HG03196 (cell line): ENCODE measurements around the gene FBXO3.

Experiments
- ATAC-seq: cut with Tn5 transposase; IDR thresholded peaks from one replicate; pipeline ENCODE4 v1.9.1; 2021; ENCODE audit not compliant: unreplicated experiment

FBXO3 gene

GRCh38 chr11:33772870-33773269, 1.4 kb downstream of the FBXO3 start:
- no peak for ATAC-seq

DNA sequence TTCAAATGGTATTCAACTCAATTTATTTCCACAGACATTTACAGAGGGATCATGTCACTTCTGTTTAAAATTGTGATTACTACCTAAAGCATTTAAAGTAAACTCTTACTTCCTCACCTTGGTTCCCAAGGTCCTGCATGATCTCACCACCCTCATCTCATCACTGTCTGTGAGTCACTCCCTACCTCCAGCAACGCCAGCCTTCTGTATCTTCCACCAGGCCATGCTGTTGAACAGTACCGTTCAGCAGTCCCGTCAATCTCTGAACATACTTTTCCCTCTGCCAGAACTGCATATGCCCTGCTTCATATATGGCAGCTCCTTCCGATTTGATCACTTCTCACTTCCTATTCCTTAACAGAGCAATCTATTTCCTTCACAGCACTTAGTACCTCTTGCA, 2.0 kb downstream of the FBXO3 start:
- ATAC-seq = no peak

DNA sequence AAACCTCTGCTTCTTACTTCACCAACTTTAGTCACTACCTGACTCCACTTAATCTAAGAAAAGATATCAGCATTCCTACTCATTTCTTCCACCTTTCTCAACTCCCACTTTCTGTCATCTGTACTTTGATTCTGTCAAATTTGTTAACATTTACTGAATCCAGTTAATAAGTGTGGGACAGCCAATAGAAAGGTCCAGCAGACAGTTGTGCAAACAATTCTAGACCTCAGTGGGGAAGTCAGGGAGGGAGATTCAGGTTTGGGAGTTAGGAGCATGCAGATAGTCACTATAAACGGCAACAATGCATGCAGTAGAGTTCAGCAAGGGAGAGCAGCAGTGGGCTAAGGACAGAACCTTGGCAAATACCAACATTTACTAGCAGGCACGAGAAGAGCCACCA, 4.1 kb downstream of the FBXO3 start:
- no peak for ATAC-seq

GRCh38 chr11:33769542-33769941, 4.8 kb downstream of the FBXO3 start:
- no peak for ATAC-seq

DNA sequence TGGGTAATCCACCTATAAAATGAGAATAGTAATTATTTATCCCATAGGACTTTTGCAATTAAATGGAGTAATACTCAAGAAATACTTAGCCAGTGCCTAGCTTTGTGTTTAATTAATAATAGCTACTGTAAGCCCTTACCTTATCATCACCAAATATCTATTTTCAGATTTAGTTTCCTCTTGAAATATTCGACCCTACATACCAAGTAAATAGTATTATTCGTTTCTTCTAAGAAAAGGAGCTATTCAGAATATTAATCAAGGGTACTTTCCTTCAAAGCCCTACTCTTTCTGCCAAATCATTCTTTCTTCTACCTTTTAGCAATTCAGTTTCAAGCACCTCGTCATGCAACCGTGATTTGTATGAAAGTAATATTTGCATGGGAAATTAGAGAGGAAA, 6.7 kb downstream of the FBXO3 start:
- no peak for ATAC-seq

- ATAC-seq = no peak
Measured at GRCh38 chr11:33766085-33766484, 8.2 kb downstream of the FBXO3 start.

DNA sequence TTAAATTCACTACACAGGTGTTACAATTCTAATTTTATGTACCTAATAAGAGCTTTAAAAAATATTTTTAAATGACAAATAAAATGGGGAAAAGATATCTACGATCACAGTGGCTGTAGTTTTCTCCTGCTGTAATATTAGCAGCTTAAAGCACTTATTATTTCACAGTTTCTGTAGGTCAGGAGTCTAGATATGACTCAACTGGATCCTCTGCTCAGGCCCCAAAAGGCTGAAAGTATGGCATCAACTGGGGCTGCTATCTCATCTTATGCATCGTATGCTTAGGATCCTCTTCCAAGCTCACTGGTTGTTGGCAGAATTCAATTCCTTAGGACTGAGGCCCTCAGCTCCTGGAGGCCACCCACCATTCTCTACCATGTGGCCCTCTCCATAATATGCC, 12.8 kb downstream of the FBXO3 start:
- ATAC-seq = peak; percentile 84

- ATAC-seq = peak; percentile 97
Measured at GRCh38 chr11:33753304-33753967, 20.9 kb downstream of the FBXO3 start.

- ATAC-seq = no peak
Measured at GRCh38 chr11:33751878-33752277, 22.4 kb downstream of the FBXO3 start.

GRCh38 chr11:33747979-33748378, 26.3 kb downstream of the FBXO3 start:
- ATAC-seq = no peak

- no peak for ATAC-seq
Measured at GRCh38 chr11:33743291-33743690, 31.0 kb downstream of the FBXO3 start.

DNA sequence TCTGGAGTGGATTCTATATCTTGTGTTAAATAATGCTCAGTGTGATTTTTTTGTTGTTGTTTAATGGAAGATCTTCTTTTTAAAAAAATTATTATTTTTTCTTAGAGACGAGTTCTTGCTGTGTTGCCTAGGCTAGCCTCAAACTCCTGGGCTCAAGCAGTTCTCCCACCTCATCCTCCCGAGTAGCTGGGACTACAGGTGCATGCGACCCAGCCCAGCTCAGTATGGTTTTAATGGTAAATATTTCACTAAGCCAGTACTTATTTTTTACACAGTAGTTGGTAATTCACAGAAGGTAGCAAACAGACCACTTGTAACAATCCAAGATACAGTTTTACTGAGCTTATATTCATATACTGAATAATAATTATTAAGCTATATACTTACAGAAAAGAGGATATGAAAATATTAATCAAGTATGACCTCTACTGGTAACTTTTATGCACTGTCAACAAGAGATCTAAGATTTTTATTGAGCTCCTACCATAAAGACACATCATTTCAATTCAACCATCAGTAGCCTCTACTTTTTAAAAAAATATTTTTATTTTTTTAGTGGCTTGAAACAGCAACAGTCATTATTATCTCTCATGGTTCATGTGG, 32.0 kb downstream of the FBXO3 start:
- ATAC-seq = no peak

DNA sequence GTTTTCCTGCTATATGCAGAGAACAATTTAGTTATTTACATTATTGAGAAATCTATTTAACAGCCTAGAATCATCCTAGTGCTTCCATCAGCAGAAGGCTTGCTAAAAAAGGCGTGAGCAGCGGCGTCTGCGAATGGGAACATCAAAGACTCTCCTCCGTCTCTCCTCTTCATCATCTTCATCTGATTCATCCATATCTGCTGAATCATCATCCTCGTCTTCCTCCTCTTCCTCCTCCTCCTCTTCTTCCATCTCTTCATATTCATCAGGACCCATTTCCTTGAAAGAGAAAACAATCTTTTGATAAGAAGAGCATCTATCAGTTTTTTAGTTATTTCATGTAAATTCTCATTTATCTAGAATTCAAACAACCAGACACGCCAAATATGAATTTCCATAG, 32.5 kb downstream of the FBXO3 start:
- no peak for ATAC-seq

GRCh38 chr11:33737362-33737821, 36.9 kb downstream of the FBXO3 start:
- no peak for ATAC-seq

GRCh38 chr11:33736148-33736812, 38.0 kb downstream of the FBXO3 start, which contains the start of gene CD59:
CD59 (minus strand) TSS chr11:33736423; CDS start chr11:33722445, 13,978 bp downstream.
- ATAC-seq = peak; percentile 62

GRCh38 chr11:33735271-33736147, 38.8 kb downstream of the FBXO3 start:
- peak; percentile 47 for ATAC-seq

DNA sequence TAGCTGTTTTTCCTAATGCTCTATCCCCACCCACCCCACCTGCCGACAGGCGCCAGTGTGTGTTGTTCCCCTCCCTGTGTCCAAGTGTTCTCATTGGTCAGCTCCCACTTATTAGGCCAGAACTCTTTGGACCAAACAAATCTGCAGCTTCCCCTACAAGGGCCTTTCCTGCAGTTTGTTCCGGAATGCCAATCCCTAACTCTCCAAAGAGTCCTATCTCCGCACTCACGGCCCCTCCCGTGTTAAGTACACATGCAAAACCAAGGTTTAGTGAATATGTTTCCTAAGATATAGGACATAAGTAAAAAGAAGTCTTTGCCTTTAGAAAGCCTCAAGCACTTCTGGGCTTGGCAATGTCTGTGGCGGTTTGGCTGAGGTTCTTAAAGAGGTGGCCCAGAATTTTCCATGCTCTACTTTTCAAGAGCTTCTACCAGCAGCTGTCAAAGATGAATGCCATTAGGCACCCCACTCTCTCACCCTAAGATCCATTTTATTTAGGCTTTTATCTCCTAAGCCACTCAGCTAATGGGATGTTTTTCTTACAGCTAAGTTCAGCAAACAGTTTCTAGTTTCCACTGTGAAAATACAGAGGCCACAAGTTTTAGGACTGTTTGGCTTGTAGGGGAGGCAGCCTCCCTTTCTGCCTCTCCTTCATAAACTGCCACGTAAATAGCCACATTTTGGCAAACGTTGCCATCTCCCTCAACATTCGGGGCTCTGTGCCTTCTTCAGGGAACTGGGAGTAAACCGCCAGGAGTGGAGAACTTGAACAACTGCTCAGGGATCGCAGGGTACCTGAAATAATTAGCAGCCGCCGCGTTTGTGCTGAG, 39.7 kb downstream of the FBXO3 start:
- ATAC-seq = no peak

- ATAC-seq = no peak
Measured at GRCh38 chr11:33733980-33734379, 40.3 kb downstream of the FBXO3 start.

GRCh38 chr11:33731723-33732531, 42.4 kb downstream of the FBXO3 start:
- ATAC-seq = no peak

DNA sequence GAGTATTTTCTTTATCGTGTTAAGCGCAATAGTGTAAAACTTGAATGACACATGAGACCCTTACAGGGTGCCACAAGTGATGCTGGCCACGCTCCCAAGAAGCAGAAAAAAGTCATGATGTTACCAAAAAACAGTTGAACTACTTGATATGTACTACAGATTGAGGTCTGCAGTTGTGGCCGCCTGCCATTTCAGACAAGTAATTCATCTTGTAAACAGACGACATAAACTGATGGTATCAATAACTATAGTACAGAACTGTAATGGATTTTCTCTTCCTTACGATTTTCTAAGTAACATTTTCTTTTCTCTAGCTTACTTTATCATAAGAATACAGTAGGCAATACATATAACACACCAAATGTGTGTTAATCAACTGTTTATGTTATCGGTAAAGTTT, 43.6 kb downstream of the FBXO3 start:
- no peak for ATAC-seq
